ENCODE data around the gene PBOV1. TPM values are rescaled to one million over a fixed set of nuclear protein-coding genes. Genes with fewer than 3 reads are reported as not detected.

Gene PBOV1
- total RNA-seq, result not detected in 2 replicates
- polyA plus RNA-seq (2012), result not detected

- DNase-seq (ENCODE audit: low read depth), result no peak
These were observed at the start of gene PBOV1 for GRCh38 chr6:138218449-138218848. TSS of gene PBOV1 (minus strand) at chr6:138218491. CDS start at chr6:138218395, 96 bp downstream.

- no peak for DNase-seq (ENCODE audit: low read depth)
These were observed 47.8 kb upstream of the PBOV1 start for GRCh38 chr6:138266095-138266494.

GRCh38 chr6:138264372-138264880, 46.1 kb upstream of the PBOV1 start:
- DNase-seq (ENCODE audit: low read depth), result no peak

GRCh38 chr6:138263963-138264362, 45.7 kb upstream of the PBOV1 start:
- no peak for DNase-seq (ENCODE audit: low read depth)

GRCh38 chr6:138261116-138261780, 43.0 kb upstream of the PBOV1 start:
- no peak for DNase-seq (ENCODE audit: low read depth)

GRCh38 chr6:138258991-138259390, 40.7 kb upstream of the PBOV1 start:
- no peak for DNase-seq (ENCODE audit: low read depth)

GRCh38 chr6:138258197-138258596, 39.9 kb upstream of the PBOV1 start:
- no peak for DNase-seq (ENCODE audit: low read depth)

GRCh38 chr6:138257638-138258040, 39.3 kb upstream of the PBOV1 start:
- no peak for DNase-seq (ENCODE audit: low read depth)

GRCh38 chr6:138255443-138255842, 37.2 kb upstream of the PBOV1 start:
- no peak for DNase-seq (ENCODE audit: low read depth)

GRCh38 chr6:138253731-138254130, 35.4 kb upstream of the PBOV1 start:
- no peak for DNase-seq (ENCODE audit: low read depth)

GRCh38 chr6:138250513-138251247, 32.4 kb upstream of the PBOV1 start:
- DNase-seq (ENCODE audit: low read depth), result no peak

GRCh38 chr6:138250053-138250452, 31.8 kb upstream of the PBOV1 start:
- no peak for DNase-seq (ENCODE audit: low read depth)

- DNase-seq (ENCODE audit: low read depth), result no peak
These were observed 30.6 kb upstream of the PBOV1 start for GRCh38 chr6:138248878-138249277.

- DNase-seq (ENCODE audit: low read depth), result no peak
These were observed 29.7 kb upstream of the PBOV1 start for GRCh38 chr6:138248011-138248410.

- no peak for DNase-seq (ENCODE audit: low read depth)
These were observed 28.6 kb upstream of the PBOV1 start for GRCh38 chr6:138246650-138247440.

GRCh38 chr6:138245751-138246150, 27.5 kb upstream of the PBOV1 start:
- DNase-seq (ENCODE audit: low read depth), result no peak

GRCh38 chr6:138242987-138243592, 24.8 kb upstream of the PBOV1 start:
- DNase-seq (ENCODE audit: low read depth), result no peak

GRCh38 chr6:138241934-138242333, 23.6 kb upstream of the PBOV1 start:
- no peak for DNase-seq (ENCODE audit: low read depth)

- no peak for DNase-seq (ENCODE audit: low read depth)
These were observed 23.1 kb upstream of the PBOV1 start for GRCh38 chr6:138241381-138241780.

GRCh38 chr6:138240476-138241245, 22.4 kb upstream of the PBOV1 start:
- no peak for DNase-seq (ENCODE audit: low read depth)

- no peak for DNase-seq (ENCODE audit: low read depth)
These were observed 21.5 kb upstream of the PBOV1 start for GRCh38 chr6:138239774-138240173.

Data from myocyte (in vitro differentiated cells).